Gastrocnemius medialis (tissue), 4 donors: ENCODE results near the gene SRGAP1. TPM values are rescaled to one million over a fixed set of nuclear protein-coding genes. Genes with fewer than 3 reads are reported as not detected.

ENCODE experiments used
- ATAC-seq, 2 donors: fragments of 150-250 bp; one replicate each; pipeline ENCODE4 v1.9.1; 2016
- DNase-seq, 2 donors: peaks; one replicate each; pipeline ENCODE4 v3.0.0-alpha.2; 2019
- H3K27ac ChIP-seq, 4 donors: fragments of 200-600 bp; sonication (generic); 1 replicate in 1 of 4; 2 replicates in 3 of 4; pipeline ENCODE4 v1.5.1; 2016 to 2018; ENCODE audit warnings: mild to moderate bottlenecking in 2 of 4, moderate library complexity in 1 of 4
- H3K27me3 ChIP-seq, 3 donors: fragments of 200-600 bp; sonication (generic) in 2 of 3; 1 replicate in 1 of 3; 2 replicates in 2 of 3; pipeline versions ENCODE4 v1.5.1 to v1.6.0; 2016 to 2019; ENCODE audit warnings: mild to moderate bottlenecking in 1 of 3, moderate library complexity in 1 of 3
- H3K36me3 ChIP-seq, 2 donors: fragments of 200-600 bp; sonication (generic) in 1 of 2; one replicate each; pipeline ENCODE4 v1.5.1; 2017 to 2018
- H3K4me1 ChIP-seq, 2 donors: fragments of 200-600 bp; sonication (generic) in 1 of 2; one replicate each; pipeline ENCODE4 v1.5.1; 2016 to 2017; ENCODE audit warnings: mild to moderate bottlenecking in 2 of 2
- H3K4me3 ChIP-seq, 4 donors: fragments of 200-600 bp; sonication (generic) in 3 of 4; 1 replicate in 1 of 4; 2 replicates in 3 of 4; pipeline ENCODE4 v1.5.1; 2016 to 2019; ENCODE audit warnings: mild to moderate bottlenecking in 2 of 4
- H3K9me3 ChIP-seq, 3 donors: fragments of 200-600 bp; sonication (generic) in 2 of 3; 1 replicate in 1 of 3; 2 replicates in 2 of 3; pipeline ENCODE4 v1.5.1; 2016 to 2019
- CTCF ChIP-seq, 5 experiments: fragments of 450-650 bp in 3 of 5; fragments of 200-600 bp in 2 of 5; sonication (generic) in 2 of 5; IDR thresholded peaks in 4 of 5; conservative IDR thresholded peaks in 1 of 5; 1 replicate in 4 of 5; 2 replicates in 1 of 5; pipeline ENCODE4 v1.5.1; 2016 to 2019; ENCODE audit warnings: antibody characterized with exemption in 5 of 5, mild to moderate bottlenecking in 3 of 5, moderate library complexity in 3 of 5
- POLR2A ChIP-seq, 2 donors: fragments of 450-650 bp; IDR thresholded peaks; one replicate each; pipeline ENCODE4 v1.6.1; 2017; ENCODE audit warnings: antibody characterized with exemption in 2 of 2, mild to moderate bottlenecking in 2 of 2, moderate library complexity in 2 of 2
- in situ Hi-C, 4 donors: fragments of 200-750 bp; cut with MboI; loops; one replicate each; pipeline versions ENCODE4 v1.15.0 to v1.8.0; 2017; ENCODE audit warnings: low sequenced_read_pairs in 4 of 4
- intact Hi-C: fragments of 100-400 bp; cut with DNase I; formaldehyde crosslinking; loops from one replicate; pipeline ENCODE4 v1.15.1; 2023; ENCODE audit warnings: low total_unique reads
- total RNA-seq, 4 donors: library from RNA; depleted of rRNA; stranded (reverse); fragments of >200 nt; gene quantifications; one replicate each; pipeline versions ENCODE4 v1.1.0 to v1.2.3, GENCODE V29; 2016

The SRGAP1 gene
- total RNA-seq, 4 donors from 2014 or later = 0.36 to 0.85 (median 0.66) TPM

GRCh38 chr12:63816031-63816430 is 28.5 kb upstream of the SRGAP1 start:
- H3K4me3 ChIP-seq = no peak overlapping the region
- no peaks in the 10 kb centered on the region for H3K4me1 ChIP-seq
- DNase-seq (no peak), ATAC-seq (no peak)
- no peak for TF ChIP-seq POLR2A (IDR thresholded peaks at IDR 0.05)
- no peak for TF ChIP-seq CTCF (IDR thresholded peaks at IDR 0.05 in 4 of 5, conservative IDR thresholded peaks at IDR 0.05 in 1 of 5)
- H3K36me3 ChIP-seq = no peaks in the 10 kb centered on the region
- intact Hi-C loops = no loop called here
- no peaks in the 10 kb centered on the region for H3K9me3 ChIP-seq
- in situ Hi-C loops = loop anchor here in 1 of 4 donors (25.0 kb wide), 1 partner anchor 704 kb away; no protein-coding TSS in a partner anchor
- H3K27me3 ChIP-seq = peaks cover 0 to 8% (median 5%) of the 10 kb centered on the region in 3 donors
- H3K27ac ChIP-seq = no peak overlapping the region

GRCh38 chr12:63820427-63820826 is 24.1 kb upstream of the SRGAP1 start:
- intact Hi-C loops (no loop called here), in situ Hi-C loops (loop anchor here in 1 of 4 donors (25.0 kb wide), 1 partner anchor 708 kb away; no protein-coding TSS in a partner anchor)
- TF ChIP-seq POLR2A (IDR thresholded peaks at IDR 0.05) (no peak), CTCF (IDR thresholded peaks at IDR 0.05 in 4 of 5, conservative IDR thresholded peaks at IDR 0.05 in 1 of 5) (no peak)
- DNase-seq = no peak
- Histone ChIP-seq H3K9me3 (no peaks in the 10 kb centered on the region), H3K36me3 (no peaks in the 10 kb centered on the region), H3K27ac (no peak overlapping the region), H3K4me3 (no peak overlapping the region), H3K4me1 (peaks cover 0 to 4% of the 10 kb centered on the region in 2 donors), H3K27me3 (peaks cover 0 to 17% (median 10%) of the 10 kb centered on the region in 3 donors)
- ATAC-seq = no peak

- in situ Hi-C loops (loop anchor here in 1 of 4 donors (25.0 kb wide), 1 partner anchor 710 kb away; no protein-coding TSS in a partner anchor), intact Hi-C loops (no loop called here)
- H3K9me3 ChIP-seq = no peaks in the 10 kb centered on the region
- H3K27ac ChIP-seq = no peak overlapping the region
- H3K4me3 ChIP-seq = peak overlapping the region; percentile 40 to 54 (median 42)
- peaks cover 0 to 4% of the 10 kb centered on the region in 2 donors for H3K4me1 ChIP-seq
- ATAC-seq = no peak
- TF ChIP-seq CTCF (IDR thresholded peaks at IDR 0.05 in 4 of 5, conservative IDR thresholded peaks at IDR 0.05 in 1 of 5) = no peak
- no peak for TF ChIP-seq POLR2A (IDR thresholded peaks at IDR 0.05)
- H3K27me3 ChIP-seq = peaks cover 0 to 17% (median 10%) of the 10 kb centered on the region in 3 donors
- H3K36me3 ChIP-seq = no peaks in the 10 kb centered on the region
- no peak for DNase-seq
Observed at GRCh38 chr12:63821781-63822251, 22.7 kb upstream of the SRGAP1 start.

GRCh38 chr12:63822352-63822751 is 22.1 kb upstream of the SRGAP1 start:
- H3K4me3 ChIP-seq = peak overlapping the region in 1 of 4 donors; percentile 43
- H3K27me3 ChIP-seq = peaks cover 0 to 17% (median 10%) of the 10 kb centered on the region in 3 donors
- H3K4me1 ChIP-seq = peaks cover 0 to 4% of the 10 kb centered on the region in 2 donors
- no peaks in the 10 kb centered on the region for H3K9me3 ChIP-seq
- TF ChIP-seq CTCF (IDR thresholded peaks at IDR 0.05 in 4 of 5, conservative IDR thresholded peaks at IDR 0.05 in 1 of 5) = no peak
- no peak for TF ChIP-seq POLR2A (IDR thresholded peaks at IDR 0.05)
- intact Hi-C loops (no loop called here), in situ Hi-C loops (loop anchor here in 1 of 4 donors (25.0 kb wide), 1 partner anchor 710 kb away; no protein-coding TSS in a partner anchor)
- DNase-seq (no peak), ATAC-seq (no peak)
- H3K27ac ChIP-seq = no peak overlapping the region
- no peaks in the 10 kb centered on the region for H3K36me3 ChIP-seq
